PFSK-1 (cell line): Measurements from ENCODE around the gene BMERB1.

Experiments
- FOXP2 ChIP-seq: optimal IDR thresholded peaks from 2 replicates; pipeline ENCODE3; 2011; ENCODE audit warnings: borderline replicate concordance, control low read depth, inconsistent platforms; ENCODE audit not compliant: insufficient read depth; ENCODE audit errors: extremely low read length, extremely low read depth
- POLR2AphosphoS5 ChIP-seq: IDR thresholded peaks from 2 replicates; pipeline ENCODE4 v1.6.1; 2012; ENCODE audit warnings: low read depth, mild to moderate bottlenecking, control low read depth, low read length, moderate library complexity
- SIN3A ChIP-seq: IDR thresholded peaks from 2 replicates; pipeline ENCODE4 v1.6.1; 2012; ENCODE audit warnings: mild to moderate bottlenecking, low read length, moderate library complexity, borderline replicate concordance; ENCODE audit not compliant: insufficient read depth
- TAF1 ChIP-seq: IDR thresholded peaks from 2 replicates; pipeline ENCODE4 v1.6.1; 2012; ENCODE audit warnings: low read length, control low read depth, borderline replicate concordance; ENCODE audit not compliant: insufficient read depth
- TF ChIP-seq, protein P1 (sequence below), 2 experiments: IDR thresholded peaks; 2 replicates each; pipeline versions ENCODE4 v1.6.1 to v1.8.0; 2011 to 2012; ENCODE audit warnings: low read depth in 2 of 2, low read length in 2 of 2, control low read depth in 1 of 2, inconsistent platforms in 1 of 2, mild to moderate bottlenecking in 1 of 2, moderate library complexity in 1 of 2; ENCODE audit not compliant: insufficient read depth in 1 of 2

Gene BMERB1

DNA sequence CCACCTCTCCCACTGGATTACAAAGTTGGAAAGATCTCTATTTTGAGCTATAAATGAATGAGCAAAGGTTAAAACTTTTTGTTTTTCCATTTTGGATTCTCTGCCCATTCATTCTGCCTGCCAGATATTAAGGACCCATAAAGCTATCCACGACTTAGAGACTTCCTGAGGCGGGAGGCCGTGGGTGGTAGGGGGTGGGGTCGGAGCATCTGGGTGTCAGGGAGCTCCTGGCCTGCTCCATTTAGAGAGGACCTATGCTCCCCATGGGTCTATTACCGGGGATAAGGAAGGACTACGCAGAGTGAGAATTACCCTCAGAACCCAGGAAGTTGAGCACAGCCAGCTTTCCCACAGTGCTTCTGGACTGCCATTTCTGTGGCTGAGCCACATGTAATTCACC, 162.7 kb downstream of the BMERB1 start:
- TF ChIP-seq TAF1 (no peak), SIN3A (no peak), POLR2AphosphoS5 (no peak), FOXP2 (no peak)
- TF ChIP-seq, protein P1, sequence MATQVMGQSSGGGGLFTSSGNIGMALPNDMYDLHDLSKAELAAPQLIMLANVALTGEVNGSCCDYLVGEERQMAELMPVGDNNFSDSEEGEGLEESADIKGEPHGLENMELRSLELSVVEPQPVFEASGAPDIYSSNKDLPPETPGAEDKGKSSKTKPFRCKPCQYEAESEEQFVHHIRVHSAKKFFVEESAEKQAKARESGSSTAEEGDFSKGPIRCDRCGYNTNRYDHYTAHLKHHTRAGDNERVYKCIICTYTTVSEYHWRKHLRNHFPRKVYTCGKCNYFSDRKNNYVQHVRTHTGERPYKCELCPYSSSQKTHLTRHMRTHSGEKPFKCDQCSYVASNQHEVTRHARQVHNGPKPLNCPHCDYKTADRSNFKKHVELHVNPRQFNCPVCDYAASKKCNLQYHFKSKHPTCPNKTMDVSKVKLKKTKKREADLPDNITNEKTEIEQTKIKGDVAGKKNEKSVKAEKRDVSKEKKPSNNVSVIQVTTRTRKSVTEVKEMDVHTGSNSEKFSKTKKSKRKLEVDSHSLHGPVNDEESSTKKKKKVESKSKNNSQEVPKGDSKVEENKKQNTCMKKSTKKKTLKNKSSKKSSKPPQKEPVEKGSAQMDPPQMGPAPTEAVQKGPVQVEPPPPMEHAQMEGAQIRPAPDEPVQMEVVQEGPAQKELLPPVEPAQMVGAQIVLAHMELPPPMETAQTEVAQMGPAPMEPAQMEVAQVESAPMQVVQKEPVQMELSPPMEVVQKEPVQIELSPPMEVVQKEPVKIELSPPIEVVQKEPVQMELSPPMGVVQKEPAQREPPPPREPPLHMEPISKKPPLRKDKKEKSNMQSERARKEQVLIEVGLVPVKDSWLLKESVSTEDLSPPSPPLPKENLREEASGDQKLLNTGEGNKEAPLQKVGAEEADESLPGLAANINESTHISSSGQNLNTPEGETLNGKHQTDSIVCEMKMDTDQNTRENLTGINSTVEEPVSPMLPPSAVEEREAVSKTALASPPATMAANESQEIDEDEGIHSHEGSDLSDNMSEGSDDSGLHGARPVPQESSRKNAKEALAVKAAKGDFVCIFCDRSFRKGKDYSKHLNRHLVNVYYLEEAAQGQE (IDR thresholded peaks at IDR 0.05; ENCODE audit: insufficient read depth in 1 of 2, low read depth in 2 of 2, low read length in 2 of 2): no peak

GRCh38 chr16:15597822-15598647, 163.6 kb downstream of the BMERB1 start:
- TF ChIP-seq TAF1: no peak
- TF ChIP-seq POLR2AphosphoS5: no peak
- no peak for TF ChIP-seq FOXP2
- TF ChIP-seq, protein P1 (IDR thresholded peaks at IDR 0.05; ENCODE audit: insufficient read depth in 1 of 2, low read depth in 2 of 2, low read length in 2 of 2): no peak
- TF ChIP-seq SIN3A: no peak

GRCh38 chr16:15598648-15599190, 164.3 kb downstream of the BMERB1 start:
- TF ChIP-seq, protein P1 (IDR thresholded peaks at IDR 0.05; ENCODE audit: insufficient read depth in 1 of 2, low read depth in 2 of 2, low read length in 2 of 2): no peak
- TF ChIP-seq POLR2AphosphoS5: no peak
- no peak for TF ChIP-seq FOXP2
- TF ChIP-seq TAF1: no peak
- TF ChIP-seq SIN3A: no peak

DNA sequence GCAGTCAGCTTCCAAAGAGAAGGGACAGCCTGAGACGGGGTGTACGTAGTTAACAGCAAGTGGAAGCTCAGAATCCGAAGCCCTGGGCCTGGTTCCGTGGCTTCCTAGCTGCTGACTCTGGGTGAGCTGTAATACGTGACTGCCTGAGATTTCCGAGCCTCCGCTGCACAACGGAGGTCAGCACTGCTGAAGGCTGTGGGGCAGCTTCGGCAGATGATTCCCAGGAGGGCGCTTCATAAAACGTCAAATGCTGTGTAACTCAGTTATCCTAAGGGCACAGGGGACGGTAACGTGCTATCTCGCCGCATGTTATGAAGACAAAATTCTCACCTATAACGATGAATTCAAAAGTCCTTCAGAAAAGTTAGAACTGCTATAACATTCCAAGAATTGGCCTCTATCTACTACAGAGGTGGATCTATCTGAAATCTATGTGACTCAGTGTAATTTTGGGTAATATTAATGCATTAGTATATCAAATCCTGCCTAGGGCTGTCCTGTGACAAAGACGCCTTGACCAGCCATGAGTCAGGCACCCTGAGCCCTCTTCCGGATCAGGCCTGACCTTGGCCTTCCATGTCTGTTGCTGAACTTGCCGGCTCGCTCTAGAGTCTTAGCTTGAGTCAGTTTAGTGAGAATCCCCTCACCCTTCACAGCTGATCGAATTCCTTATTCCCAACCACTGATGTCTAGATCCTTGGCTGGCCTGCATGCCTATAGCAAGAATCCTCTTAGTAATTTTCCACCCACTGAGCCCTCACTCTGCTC, 165.1 kb downstream of the BMERB1 start:
- no peak for TF ChIP-seq SIN3A
- TF ChIP-seq FOXP2: no peak
- no peak for TF ChIP-seq POLR2AphosphoS5
- no peak for TF ChIP-seq TAF1
- TF ChIP-seq, protein P1 (IDR thresholded peaks at IDR 0.05; ENCODE audit: insufficient read depth in 1 of 2, low read depth in 2 of 2, low read length in 2 of 2): no peak
